Osteoblast (primary cell): ENCODE measurements around the gene CMTR1. TPM values are rescaled to one million over a fixed set of nuclear protein-coding genes. Genes with fewer than 3 reads are reported as not detected.

ENCODE experiments used
- DNase-seq: peaks from one replicate; pipeline ENCODE4 v3.0.0; 2011; ENCODE audit warnings: low spot score, mixed read lengths; ENCODE audit not compliant: insufficient read length; ENCODE audit errors: missing footprints
- H2AFZ ChIP-seq: 2 replicates; pipeline ENCODE4 v1.6.0; 2011; ENCODE audit warnings: mild to moderate bottlenecking, low read length
- H3K27ac ChIP-seq: 2 replicates; pipeline ENCODE4 v1.5.1; 2011; ENCODE audit warnings: mild to moderate bottlenecking, low read depth, low read length, moderate library complexity
- H3K27me3 ChIP-seq: 2 replicates; pipeline ENCODE4 v1.6.0; 2012; ENCODE audit warnings: mild to moderate bottlenecking, control low read depth, inconsistent platforms, low read length, moderate library complexity; ENCODE audit not compliant: insufficient read depth
- H3K36me3 ChIP-seq: 2 replicates; pipeline ENCODE4 v1.5.1; 2011; ENCODE audit warnings: mild to moderate bottlenecking, low read length, control low read depth, moderate library complexity; ENCODE audit not compliant: insufficient read depth
- H3K4me1 ChIP-seq: 2 replicates; pipeline ENCODE4 v1.5.1; 2011; ENCODE audit warnings: mild to moderate bottlenecking, low read length, control low read depth, moderate library complexity; ENCODE audit not compliant: insufficient read depth
- H3K4me2 ChIP-seq: 2 replicates; pipeline ENCODE4 v1.6.0; 2011; ENCODE audit warnings: mild to moderate bottlenecking, low read length; ENCODE audit not compliant: insufficient read depth
- H3K4me3 ChIP-seq: fragments of 200-600 bp; sonication (generic); 3 replicates; pipeline ENCODE4 v1.5.1; 2012; ENCODE audit warnings: mild to moderate bottlenecking, low read length, inconsistent platforms; ENCODE audit not compliant: insufficient read depth
- H3K79me2 ChIP-seq: 2 replicates; pipeline ENCODE4 v1.6.0; 2012; ENCODE audit warnings: mild to moderate bottlenecking, low read length, control low read depth, inconsistent platforms; ENCODE audit not compliant: insufficient read depth
- H3K9me3 ChIP-seq: 2 replicates; pipeline ENCODE4 v1.5.1; 2011; ENCODE audit warnings: low read depth, low read length, control low read depth
- H4K20me1 ChIP-seq: 2 replicates; pipeline ENCODE4 v1.6.0; 2012; ENCODE audit warnings: mild to moderate bottlenecking, low read length, control low read depth; ENCODE audit not compliant: insufficient read depth
- total RNA-seq: library from RNA; depleted of rRNA; stranded (reverse); fragments of >200 nt; gene quantifications from 2 replicates; pipeline ENCODE4 v1.2.3, GENCODE V29; 2012
- TF ChIP-seq, protein P1 (sequence below): IDR thresholded peaks from 2 replicates; pipeline ENCODE4 v1.5.1; 2011; ENCODE audit warnings: mild to moderate bottlenecking, low read depth, low read length, moderate library complexity; ENCODE audit errors: extremely low read depth

CMTR1 gene
- total RNA-seq, 1 donor, result 38.7 TPM

DNA sequence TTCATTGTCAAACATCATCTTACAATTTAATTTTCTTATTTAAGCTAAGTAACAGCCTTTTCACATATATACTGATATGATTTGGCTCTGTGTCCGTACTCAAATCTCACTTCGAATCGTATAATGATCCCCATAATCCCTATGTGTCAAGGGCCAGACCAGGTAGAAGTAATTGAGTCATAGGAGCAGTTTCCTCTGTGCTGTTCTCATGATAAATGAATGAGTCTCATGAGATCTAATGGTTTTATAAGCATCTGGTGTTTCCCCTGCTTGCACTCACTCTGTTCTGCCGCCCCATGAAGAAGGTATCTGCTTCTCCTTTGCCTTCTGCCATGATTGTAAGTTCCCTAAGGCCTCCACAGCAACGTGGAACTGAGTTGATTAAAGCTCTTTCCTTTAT is 25.1 kb upstream of the CMTR1 start:
- Histone ChIP-seq H3K79me2 (no peaks in the 10 kb centered on the region), H3K36me3 (no peaks in the 10 kb centered on the region), H3K4me3 (no peak overlapping the region), H3K27ac (no peak overlapping the region), H4K20me1 (no peaks in the 10 kb centered on the region), H3K9me3 (no peaks in the 10 kb centered on the region), H2AFZ (no peak overlapping the region), H3K4me1 (no peaks in the 10 kb centered on the region), H3K4me2 (no peak overlapping the region), H3K27me3 (peaks cover 21% of the 10 kb centered on the region)
- no peak for DNase-seq
- TF ChIP-seq, protein P1, sequence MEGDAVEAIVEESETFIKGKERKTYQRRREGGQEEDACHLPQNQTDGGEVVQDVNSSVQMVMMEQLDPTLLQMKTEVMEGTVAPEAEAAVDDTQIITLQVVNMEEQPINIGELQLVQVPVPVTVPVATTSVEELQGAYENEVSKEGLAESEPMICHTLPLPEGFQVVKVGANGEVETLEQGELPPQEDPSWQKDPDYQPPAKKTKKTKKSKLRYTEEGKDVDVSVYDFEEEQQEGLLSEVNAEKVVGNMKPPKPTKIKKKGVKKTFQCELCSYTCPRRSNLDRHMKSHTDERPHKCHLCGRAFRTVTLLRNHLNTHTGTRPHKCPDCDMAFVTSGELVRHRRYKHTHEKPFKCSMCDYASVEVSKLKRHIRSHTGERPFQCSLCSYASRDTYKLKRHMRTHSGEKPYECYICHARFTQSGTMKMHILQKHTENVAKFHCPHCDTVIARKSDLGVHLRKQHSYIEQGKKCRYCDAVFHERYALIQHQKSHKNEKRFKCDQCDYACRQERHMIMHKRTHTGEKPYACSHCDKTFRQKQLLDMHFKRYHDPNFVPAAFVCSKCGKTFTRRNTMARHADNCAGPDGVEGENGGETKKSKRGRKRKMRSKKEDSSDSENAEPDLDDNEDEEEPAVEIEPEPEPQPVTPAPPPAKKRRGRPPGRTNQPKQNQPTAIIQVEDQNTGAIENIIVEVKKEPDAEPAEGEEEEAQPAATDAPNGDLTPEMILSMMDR, result no peak

DNA sequence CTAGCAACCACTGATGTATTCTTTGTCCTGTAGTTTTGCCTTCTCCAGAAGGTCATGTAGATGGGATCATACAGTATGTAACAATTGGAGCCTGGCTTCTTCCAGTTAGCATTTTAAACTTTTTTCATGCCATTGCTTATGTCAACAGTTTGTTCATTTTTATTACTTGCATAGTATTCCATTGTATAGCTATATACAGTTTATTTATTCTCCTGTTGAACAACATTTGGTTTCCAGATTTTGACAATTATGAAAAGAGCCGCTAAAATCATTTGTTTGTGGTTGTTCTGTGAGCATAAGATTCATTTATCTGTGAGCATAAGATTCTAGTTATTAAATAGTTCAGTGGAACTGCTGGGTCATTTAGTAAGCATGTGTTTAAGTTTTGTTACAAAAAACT is 23.5 kb upstream of the CMTR1 start:
- no peak overlapping the region for H3K27ac ChIP-seq
- H3K27me3 ChIP-seq, result peaks cover 21% of the 10 kb centered on the region
- H3K9me3 ChIP-seq, result no peaks in the 10 kb centered on the region
- no peaks in the 10 kb centered on the region for H3K36me3 ChIP-seq
- no peaks in the 10 kb centered on the region for H3K4me1 ChIP-seq
- no peaks in the 10 kb centered on the region for H3K79me2 ChIP-seq
- no peak overlapping the region for H3K4me2 ChIP-seq
- no peak overlapping the region for H3K4me3 ChIP-seq
- no peak for DNase-seq
- H2AFZ ChIP-seq, result no peak overlapping the region
- H4K20me1 ChIP-seq, result no peaks in the 10 kb centered on the region
- TF ChIP-seq, protein P1, result no peak

DNA sequence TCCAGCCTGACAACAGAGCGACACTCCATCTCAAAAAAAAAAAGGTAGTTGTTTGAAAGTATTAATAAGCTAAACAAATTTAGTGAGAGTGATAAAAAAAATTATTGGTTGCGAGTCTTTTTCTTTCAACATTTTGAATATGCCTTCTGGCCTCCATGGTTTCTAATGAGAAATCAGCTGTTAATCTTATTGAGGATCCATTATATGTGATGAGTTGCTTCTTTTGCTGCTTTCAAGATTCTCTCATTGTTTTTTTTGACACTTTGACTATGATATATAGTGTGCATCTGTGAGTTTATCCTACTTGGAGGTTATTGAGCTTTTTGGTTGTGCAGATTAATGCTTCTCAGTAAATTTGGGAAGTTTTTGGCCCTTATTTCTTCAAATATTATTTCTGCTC is 15.6 kb upstream of the CMTR1 start:
- H4K20me1 ChIP-seq, result no peaks in the 10 kb centered on the region
- no peak for DNase-seq
- H3K9me3 ChIP-seq, result no peaks in the 10 kb centered on the region
- no peaks in the 10 kb centered on the region for H3K27me3 ChIP-seq
- no peak overlapping the region for H3K27ac ChIP-seq
- H3K79me2 ChIP-seq, result no peaks in the 10 kb centered on the region
- no peak overlapping the region for H3K4me3 ChIP-seq
- no peaks in the 10 kb centered on the region for H3K36me3 ChIP-seq
- no peak overlapping the region for H3K4me2 ChIP-seq
- no peaks in the 10 kb centered on the region for H3K4me1 ChIP-seq
- TF ChIP-seq, protein P1, result no peak
- H2AFZ ChIP-seq, result no peak overlapping the region

DNA sequence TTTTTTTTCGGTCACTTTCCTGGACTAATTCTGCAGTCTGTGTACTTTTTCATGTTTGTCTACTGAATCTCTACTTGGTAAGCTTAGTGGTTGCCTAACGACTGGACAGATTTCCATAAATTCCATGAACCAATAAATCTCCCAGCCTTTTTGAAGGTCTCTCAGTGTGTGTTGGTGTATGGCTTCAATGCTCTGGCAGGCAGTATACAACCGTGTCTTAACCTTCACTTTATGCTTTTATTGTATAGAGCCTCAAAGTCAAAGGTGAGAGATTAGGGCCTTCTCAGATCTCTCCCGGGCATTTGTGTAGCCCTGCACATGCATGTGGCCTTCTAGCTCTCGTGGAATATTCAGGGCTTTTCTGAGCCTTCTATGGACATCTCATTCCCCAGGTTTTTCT is 14.3 kb upstream of the CMTR1 start:
- Histone ChIP-seq H3K79me2 (no peaks in the 10 kb centered on the region), H3K36me3 (no peaks in the 10 kb centered on the region), H3K4me2 (no peak overlapping the region), H3K4me3 (no peak overlapping the region), H3K27ac (no peak overlapping the region), H3K4me1 (no peaks in the 10 kb centered on the region), H2AFZ (no peak overlapping the region), H4K20me1 (no peaks in the 10 kb centered on the region), H3K27me3 (no peaks in the 10 kb centered on the region), H3K9me3 (no peaks in the 10 kb centered on the region)
- TF ChIP-seq, protein P1, result no peak
- no peak for DNase-seq
